NCI-H2196 (cell line): ENCODE measurements around the gene CADPS2.
"Not testable (repeated sequence)": the region's sequence is repeated elsewhere in the genome, so short reads cannot be mapped to it uniquely, and the experiment has no call there.

Source experiments
- DNase-seq: peaks from one replicate; lab custom pipeline; 2025; ENCODE audit not compliant: unreplicated experiment; lab: John Stamatoyannopoulos, UW

CADPS2 gene

DNA sequence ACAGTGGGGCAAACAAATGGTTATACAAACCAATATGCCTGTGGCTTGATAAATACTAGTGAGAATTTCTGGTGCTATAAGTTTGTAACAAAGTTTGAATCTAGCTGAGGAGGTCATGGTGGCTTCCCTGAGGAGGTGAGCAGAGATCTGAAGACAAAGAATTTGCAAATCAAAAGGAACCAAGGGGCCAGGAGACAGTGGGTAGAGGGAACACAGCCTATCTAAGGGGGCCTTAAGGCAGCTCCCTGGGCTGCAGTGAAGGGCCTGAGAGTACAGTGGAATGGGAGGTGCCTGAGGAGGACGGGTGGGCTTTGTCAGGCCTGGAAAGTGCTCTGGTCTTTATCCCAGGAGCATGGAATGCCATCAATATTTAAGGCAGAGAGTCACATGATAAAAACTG lies 209.1 kb downstream of the CADPS2 start:
- no peak for DNase-seq

DNA sequence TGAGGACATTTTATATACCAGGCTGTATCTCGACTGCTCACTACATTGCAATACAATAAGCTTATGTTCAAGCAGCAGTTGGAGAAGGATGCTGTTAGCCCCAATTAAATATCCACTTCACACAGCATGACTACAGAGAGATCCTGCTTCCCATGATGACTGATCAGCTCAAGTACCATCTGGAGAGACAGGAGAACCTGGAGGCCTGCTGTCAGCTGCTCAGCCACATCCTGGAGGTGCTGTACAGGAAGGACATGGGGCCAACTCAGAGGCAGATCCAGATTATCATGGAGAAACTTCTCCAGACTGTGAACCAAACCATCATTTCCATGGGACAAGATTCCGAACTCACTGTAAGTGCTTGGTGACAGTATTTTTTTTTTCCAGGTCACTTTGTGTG lies 209.8 kb downstream of the CADPS2 start:
- DNase-seq: peak; percentile 36

DNA sequence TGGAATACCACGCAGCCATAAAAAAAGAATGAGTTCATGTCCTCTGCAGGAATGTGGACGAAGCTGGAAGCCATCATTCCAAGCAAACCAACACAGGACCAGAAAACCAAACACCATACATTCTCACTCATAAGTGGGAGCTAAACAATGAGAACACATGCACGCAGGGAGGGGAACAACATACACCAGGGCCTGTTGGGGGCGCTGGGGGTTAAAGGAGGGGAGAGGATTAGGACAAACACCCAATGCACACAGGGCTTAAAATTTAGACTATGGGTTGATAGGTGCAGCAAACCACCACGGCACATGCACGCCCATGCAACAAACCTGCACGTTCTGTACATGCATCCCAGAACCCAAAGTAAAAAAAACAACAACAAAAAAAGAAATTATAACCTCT lies 210.6 kb downstream of the CADPS2 start:
- no peak for DNase-seq

DNA sequence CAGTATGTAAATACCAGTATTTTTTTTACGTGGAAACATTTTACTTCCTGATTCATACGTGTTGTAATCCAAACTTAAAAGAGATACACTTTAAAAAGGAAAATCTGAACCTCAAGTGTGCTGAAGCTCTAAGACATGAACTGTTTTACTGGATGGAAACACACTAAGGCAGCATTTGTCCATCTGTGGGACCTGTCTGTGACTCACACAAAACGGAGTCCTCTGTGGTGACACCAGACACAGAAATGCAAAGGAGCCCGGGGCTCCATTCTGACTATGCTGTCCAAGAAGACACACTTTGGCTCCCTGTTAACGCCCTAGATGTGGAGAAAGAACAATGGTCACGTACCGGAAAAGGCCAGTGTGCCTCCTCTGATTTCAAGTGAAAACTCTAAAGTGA lies 211.2 kb downstream of the CADPS2 start:
- no peak for DNase-seq

DNA sequence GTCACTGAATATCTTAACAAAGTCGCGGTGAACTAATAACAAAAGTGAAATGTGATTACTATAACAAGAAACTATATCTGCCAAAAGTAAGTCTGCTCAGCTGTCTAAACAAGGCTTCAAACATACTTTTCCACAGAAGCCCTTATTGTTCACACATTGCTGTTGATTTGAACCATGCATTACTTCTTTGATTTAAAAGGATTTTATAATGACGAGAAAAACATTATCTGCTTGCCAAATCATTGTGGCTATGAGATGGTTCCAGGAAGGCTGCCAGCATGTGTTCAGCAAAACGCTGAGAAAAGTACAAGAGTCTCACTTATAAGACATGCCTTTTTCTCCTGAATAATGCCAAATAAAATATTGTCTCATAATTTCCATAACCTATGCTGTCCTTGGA lies 211.8 kb downstream of the CADPS2 start:
- peak; percentile 57 for DNase-seq

DNA sequence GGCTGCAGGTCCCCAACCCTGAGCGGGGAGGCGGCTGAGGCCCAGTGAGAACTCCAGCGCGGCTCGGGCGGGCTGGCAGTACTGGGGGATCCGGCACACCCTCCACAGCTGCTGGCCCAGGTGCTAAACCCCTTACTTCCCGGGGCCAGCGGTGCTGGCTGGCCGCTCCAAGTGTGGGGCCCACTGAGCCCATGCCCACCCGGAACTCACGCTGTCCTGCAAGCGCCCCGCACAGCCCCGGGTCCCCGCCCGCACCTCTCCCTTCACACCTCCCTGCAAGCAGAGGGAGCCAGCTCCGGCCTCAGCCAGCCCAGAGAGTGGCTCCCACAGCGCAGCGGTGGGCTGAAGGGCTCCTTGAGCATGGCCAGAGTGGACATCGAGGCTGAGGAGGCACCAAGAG lies 212.3 kb downstream of the CADPS2 start:
- no peak for DNase-seq

DNA sequence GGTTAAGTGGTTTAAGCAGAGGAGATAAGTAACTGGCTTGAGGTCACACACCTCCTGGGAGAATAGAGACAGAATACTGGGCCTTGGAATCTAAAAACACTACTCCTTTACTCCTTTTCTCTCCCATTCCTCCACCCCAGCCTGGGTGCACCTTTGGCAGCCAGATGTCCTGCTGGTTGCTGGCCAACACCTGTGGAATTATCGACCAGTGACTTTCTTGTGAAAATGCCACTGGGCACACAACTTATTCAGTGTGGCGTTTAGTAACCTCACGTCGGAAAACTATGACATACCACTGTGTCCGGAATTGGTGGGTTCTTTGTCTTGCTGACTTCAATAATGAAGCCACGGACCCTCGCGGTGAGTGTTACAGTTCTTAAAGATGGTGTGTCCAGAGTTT lies 213.7 kb downstream of the CADPS2 start:
- no peak for DNase-seq

DNA sequence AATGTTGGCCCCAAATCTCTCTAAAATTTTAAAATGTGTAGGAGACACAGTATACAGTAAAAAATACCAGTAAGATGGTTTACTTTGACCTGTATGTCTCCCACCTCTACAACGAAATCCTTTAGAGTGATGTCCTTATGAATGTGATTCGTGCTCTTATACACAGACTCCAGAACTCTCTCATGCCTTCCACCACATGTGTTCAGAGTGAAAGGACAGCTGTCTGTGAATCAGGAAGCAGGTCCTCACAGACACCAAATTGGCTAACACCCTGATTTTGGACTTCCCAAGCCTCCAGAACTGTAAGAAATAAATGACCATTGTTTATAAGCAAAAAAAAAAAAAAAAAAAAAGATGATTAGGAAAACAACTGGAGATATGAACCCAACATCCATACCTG lies 222.5 kb downstream of the CADPS2 start:
- DNase-seq: no peak

DNA sequence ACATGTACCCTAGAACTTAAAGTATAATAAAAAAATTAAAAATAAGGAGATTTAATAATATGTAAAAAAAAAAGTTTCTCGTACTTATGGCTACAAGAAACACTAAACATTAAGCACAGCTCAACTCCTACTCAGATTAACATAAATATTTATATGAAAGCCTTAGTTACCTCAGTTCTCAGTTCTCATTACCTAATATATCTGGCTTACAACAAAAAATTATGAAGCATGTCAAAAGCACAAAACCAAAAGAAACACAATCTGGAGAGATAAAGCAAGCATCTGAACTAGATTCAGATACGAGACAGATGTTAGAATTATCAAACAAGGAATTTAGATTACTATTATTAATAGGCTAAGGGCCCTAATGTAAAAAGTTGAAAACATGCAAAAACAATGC lies 227.4 kb downstream of the CADPS2 start:
- no peak for DNase-seq

DNA sequence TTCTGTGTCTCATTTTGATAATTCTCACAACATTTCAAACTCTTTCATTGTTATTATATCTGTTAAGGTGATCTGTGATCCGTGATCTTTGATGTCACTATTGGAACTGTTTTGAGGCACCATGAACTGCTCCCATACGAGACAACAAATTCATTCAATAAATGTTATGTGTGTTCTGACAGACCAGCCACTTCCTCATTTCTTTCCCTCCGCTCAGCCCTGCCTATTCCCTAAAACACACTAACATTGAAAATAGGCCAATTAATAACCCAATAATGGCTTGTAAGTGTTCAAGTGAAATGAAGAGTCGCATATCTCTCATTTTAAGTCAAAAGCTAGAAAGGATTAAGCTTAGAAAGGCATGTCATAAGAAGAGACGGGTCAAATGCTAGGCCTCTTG lies 232.6 kb downstream of the CADPS2 start:
- no peak for DNase-seq

DNA sequence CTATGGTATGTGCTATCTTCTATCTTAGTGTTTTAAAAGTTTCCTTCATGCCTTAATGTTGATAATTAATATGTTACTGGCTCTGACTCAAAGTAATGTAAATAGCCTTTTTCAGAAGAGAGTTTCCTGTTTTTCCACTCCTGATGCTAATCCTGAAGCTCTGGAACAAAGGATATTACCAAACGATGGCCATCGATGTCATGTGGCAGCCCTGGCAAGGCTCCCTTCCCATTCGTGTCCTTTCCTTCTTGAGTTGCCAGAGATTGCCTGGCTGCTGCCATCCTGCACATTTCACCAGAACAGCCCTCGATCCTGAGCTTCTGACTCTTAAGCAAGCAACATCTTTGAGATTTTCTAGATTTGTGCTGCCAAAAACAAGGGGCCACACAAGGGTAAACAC lies 233.4 kb downstream of the CADPS2 start:
- no peak for DNase-seq

DNA sequence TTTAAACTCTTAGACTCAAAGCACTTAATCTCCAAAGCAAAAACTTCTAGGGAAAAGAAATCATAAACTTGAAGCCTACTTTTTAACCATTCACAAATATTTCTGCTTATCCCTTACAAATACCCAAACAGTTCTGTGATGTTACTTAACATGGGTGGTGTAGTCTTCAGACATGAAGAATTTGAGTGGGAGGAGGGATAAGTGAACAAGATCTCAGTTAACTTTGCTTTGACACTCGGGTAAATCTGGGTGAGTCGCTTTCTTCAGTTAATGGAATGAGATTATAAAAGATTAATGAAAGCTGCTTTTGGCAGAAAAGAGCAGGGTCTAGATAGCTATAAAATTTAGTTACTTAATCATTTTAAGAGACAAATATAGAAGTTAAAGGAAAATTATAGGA lies 234.8 kb downstream of the CADPS2 start:
- DNase-seq: no peak

DNA sequence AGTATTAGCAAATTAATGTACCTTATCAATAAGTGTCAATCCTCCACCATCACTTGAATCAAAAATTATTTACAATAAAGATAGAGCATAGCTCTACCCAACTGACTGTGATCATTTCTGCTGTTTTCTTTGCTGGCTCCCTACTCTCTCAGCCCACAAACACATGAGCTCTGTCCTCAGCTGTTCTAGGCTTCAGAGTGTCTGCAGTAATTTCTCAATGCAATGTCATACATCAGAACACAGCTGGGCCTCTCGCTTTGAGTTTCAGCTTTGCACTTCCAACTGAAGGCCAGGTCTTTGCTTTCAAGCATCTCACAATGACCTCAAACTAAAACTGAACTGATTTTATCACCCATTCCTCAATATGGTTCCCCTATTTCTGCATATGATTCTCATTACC lies 243.0 kb downstream of the CADPS2 start:
- no peak for DNase-seq

DNA sequence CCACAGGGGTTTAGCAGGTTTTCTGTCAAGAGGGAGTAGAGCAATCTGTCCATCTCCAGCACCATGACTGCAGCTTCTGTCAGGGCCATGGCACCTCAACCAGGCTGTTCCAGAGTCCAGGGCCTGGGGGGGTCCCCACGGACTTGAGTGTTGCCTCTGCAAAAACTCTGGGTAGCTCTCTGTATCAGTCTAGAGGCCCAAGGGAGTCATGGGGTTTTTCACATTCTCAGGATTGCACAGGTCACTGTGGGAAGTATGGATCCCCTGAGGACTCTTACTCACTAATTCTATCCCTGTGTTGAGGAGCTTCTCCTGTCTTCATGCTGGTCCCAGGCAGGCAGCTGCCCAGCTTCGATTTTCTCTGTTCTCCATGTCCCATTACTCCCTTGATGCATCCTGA lies 247.8 kb downstream of the CADPS2 start:
- no peak for DNase-seq

DNA sequence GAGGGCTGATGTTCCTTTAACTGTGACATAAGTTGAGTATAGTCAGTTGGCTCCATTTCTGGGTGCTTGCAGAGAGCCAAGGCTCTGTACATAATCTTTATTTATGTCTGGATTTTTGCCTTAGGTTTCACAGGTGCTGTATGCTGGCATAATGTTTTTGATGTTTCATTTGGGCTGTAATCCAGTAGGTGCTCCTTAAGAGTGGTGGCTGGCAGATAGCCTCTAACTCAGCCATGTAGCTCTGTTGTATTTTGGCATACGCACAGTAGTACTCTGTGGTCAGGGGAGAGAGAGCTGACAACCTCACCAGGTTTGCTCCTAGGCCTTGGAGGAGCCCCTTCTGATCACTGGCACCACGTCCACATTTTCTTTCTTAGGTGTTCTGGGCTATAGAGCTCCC lies 248.5 kb downstream of the CADPS2 start:
- DNase-seq: peak; percentile 44

DNA sequence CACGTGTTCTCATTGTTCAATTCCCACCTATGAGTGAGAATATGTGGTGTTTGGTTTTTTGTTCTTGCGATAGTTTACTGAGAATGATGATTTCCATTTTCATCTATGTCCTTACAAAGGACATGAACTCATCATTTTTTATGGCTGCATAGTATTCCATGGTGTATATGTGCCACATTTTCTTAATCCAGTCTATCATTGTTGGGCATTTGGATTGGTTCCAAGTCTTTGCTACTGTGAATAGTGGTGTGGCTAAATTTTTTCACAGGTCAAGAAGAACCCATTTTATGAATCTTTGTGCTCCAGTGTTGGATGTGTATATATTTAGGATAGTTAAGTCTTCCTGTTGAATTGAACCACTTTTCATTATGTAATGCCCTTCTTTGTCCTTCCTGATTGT lies 250.8 kb downstream of the CADPS2 start:
- not testable (repeated sequence) for DNase-seq

DNA sequence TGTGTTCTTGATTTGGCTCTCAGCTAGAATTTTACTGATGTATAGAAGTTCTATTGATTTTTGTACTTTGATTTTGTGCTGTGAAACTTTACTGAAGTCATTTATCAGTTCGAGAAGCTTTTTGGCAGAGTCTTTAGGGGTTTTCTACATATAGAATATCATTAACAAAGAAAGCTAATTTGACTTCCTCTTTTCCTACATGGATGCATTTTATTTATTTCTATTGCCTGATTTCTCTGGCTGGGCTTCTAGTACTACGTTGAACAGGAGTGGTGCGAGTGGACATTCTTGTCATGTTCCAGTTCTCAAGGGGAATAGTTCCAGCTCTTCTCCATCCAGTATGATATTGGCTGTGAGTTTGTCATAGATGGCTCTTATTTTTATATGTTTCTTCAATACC lies 252.8 kb downstream of the CADPS2 start:
- no peak for DNase-seq

DNA sequence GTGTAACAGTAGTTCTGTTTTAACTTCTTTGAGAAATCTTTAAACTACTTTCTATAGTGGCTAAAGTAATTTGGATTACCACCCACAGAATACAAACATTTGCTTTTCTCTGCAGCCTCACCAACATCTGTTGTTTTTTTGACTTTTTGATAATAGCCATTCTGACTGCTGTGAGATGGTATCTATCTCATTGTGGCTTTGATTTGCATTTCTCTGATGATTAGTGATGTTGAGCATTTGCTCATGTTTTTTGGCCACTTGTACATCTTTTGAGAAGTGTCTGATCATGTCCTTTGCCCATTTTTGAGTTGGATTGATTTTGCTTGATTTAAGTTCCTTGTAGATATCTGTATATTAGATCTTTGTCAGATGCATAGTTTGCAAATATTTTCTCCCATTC lies 254.0 kb downstream of the CADPS2 start:
- DNase-seq: no peak

DNA sequence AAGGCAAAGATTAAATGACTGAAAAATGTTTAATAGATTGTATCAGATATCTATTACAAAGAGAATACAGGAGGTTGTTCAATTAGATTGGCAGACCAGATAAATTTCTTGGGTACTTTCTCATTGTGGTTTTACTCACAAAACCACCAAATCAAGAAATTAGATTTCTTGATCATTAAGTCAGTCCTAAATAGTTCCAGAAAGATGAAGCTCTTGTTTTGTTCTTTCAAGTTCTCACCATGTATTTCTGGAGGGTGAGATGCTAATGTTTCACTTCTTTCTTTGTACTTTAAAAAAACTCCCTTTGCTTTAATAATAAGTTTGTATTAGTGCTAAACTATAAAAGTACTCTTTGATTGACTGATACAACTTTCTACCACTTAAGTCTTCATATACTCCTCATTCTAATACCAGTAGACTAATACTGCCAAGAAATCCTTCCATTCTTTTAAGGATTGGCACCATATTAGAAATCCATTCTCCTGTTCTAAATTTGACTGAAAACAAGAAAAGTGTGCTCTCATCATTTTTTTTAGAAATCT lies 256.8 kb downstream of the CADPS2 start:
- no peak for DNase-seq

DNA sequence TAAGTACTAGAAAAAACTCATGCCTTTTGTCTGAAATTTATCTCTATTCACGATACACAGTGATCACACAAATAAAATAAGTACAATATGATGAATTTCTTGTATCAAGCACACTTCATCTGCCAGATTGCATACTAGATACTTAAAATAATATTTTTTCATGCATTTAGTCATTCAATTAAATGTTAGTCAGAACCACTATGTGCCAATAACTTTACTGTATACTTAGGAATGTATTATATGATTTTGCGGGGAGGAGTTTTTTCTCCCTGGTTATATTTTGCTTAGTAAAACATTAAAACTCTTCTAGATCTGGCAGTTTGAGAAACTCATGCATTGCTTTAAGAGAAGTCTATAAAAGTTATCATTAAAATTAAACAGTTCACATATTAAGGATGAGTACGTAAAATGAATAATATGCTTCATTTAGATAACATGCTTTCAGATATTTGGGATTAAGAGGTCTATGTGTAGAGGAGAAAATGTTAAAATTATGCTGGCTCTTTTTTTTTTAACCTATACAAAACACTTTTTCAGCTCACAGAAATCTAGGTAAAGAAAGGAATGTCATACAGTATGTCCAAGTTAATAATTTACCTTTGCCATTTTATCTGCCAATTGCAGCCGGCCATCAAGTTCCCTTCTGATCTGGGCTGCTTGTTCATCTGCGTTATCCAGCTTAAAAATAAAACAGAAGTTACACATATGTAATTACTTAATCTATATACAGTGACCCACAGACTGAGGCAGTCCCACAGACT lies 257.4 kb downstream of the CADPS2 start:
- no peak for DNase-seq

DNA sequence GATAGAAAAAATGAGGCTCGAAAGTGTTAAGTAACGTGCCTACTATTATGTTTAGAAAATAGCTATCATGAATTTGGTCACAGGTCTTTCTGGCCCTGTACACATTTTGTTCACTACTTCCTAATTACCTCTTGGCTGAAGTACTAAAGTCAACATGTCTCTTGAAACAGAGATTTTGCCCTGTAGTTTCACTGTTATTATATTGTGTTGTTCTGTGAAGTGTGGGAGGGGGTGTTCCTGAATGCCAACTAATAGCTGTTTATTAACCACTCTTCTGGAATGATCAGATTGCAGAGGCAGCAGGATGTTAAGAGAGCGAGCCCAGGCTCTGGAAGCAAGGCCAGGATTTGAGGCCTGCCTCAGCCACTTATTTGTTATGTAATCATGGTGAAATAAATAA lies 259.5 kb downstream of the CADPS2 start:
- DNase-seq: peak; percentile 53

DNA sequence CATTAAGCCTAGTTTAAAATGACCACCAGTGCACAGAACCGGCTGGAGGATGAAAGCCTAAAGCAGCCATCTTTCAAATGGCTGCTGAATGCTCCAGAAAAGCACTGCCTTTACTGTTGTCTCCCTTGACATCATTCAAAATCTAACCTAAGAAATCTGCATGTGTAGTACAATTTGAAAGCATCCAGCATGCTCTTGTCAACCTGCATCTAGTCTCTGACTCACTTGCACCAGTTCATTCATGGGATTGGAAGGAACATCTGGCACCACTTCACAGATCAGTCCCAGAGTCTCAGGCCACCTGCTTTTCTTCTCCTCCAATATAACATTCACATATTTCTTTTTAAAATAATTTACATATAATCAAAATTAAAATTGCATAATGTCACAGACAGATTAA lies 263.6 kb downstream of the CADPS2 start:
- no peak for DNase-seq

DNA sequence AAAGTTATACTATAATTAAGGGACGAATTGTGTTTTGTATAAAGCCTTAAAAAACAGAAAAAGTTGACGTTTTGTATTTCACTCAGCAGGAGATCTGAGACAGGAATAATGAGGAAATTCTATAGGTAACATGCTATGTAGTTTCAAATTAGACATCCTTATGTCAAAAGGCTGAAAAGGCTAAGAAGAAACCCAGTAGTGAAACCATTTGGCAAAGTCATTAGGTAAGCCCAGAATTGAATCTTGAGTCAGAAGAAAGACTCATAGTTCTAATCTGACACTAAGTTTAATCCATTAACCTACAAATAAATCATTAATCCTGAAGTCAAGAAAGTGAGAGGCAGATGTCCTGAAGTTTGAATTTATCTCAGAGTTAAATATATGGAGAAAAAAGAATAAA lies 266.6 kb downstream of the CADPS2 start:
- no peak for DNase-seq
